ENCODE measurements around the gene MYPN. TPM values are rescaled to one million over a fixed set of nuclear protein-coding genes. Genes with fewer than 3 reads are reported as not detected.
"Not testable (repeated sequence)": the region's sequence is repeated elsewhere in the genome, so short reads cannot be mapped to it uniquely, and the experiment has no call there.

Gene MYPN
- total and polyA plus RNA-seq, 11 donors = 33.4 to 240 (median 152) TPM

DNA sequence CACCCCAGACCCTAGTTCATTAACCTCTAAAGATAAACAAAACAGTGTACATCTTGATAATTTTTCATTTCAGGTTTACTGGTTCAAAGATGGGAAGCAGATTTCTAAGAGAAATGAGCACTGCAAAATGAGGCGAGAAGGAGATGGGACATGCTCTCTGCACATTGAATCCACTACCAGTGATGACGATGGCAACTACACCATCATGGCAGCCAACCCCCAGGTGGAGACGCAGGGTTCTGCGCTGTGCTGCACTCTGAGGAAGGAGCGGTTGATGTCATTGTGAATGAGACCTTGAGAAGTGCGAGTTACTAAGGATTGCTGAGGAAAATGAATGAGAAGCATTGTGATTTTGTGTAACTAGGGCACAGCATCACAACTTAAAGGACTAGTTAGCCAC lies 85.0 kb downstream of the MYPN start:
- Histone ChIP-seq H3K9me3 (no peaks in the 10 kb centered on the region), H3K4me3 (no peak overlapping the region), H3K27me3 (peaks cover 0 to 5% (median 0%) of the 10 kb centered on the region in 9 donors), H3K27ac (no peak overlapping the region), H3K4me1 (peaks cover 0 to 6% (median 0%) of the 10 kb centered on the region in 12 donors), H3K36me3 (peaks cover 0 to 79% (median 18%) of the 10 kb centered on the region in 9 donors)
- ATAC-seq (no peak), DNase-seq (no peak)
- WGBS, 4 donors = 83 to 91% (median 87%) methylated on average over 6 of the region's 6 CpGs
- TF ChIP-seq, protein P1, sequence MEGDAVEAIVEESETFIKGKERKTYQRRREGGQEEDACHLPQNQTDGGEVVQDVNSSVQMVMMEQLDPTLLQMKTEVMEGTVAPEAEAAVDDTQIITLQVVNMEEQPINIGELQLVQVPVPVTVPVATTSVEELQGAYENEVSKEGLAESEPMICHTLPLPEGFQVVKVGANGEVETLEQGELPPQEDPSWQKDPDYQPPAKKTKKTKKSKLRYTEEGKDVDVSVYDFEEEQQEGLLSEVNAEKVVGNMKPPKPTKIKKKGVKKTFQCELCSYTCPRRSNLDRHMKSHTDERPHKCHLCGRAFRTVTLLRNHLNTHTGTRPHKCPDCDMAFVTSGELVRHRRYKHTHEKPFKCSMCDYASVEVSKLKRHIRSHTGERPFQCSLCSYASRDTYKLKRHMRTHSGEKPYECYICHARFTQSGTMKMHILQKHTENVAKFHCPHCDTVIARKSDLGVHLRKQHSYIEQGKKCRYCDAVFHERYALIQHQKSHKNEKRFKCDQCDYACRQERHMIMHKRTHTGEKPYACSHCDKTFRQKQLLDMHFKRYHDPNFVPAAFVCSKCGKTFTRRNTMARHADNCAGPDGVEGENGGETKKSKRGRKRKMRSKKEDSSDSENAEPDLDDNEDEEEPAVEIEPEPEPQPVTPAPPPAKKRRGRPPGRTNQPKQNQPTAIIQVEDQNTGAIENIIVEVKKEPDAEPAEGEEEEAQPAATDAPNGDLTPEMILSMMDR (IDR thresholded peaks at IDR 0.05) = no peak
- TF ChIP-seq POLR2A (IDR thresholded peaks at IDR 0.05) = no peak
- intact Hi-C loops (cut with DNase I) = no loop called here

DNA sequence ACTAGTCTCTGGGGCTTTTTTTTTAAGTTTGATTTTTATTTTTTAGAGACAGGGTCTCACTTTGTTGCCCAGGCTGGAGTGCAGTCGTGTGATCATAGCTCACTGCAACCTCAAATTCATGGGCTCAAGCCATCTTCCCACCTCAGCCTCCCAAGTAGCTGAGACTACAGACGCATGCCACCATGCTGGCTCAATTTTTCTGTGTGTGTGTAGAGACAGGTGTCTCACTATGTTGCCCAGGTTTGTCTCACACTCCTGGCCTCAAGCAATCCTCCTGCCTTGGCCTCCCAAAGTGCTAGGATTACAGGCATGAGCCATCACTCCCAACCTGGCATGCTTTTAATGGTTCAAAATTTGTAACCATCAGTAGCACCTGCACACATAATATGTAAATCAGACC lies 86.5 kb downstream of the MYPN start:
- peaks cover 0 to 79% (median 27%) of the 10 kb centered on the region in 9 donors for H3K36me3 ChIP-seq
- intact Hi-C loops (cut with DNase I); H3K27me3 ChIP-seq; H3K9me3 ChIP-seq; H3K4me1 ChIP-seq; ATAC-seq; H3K27ac ChIP-seq; DNase-seq; H3K4me3 ChIP-seq: not testable (repeated sequence)
- WGBS, 4 donors = 81 to 88% (median 87%) methylated on average over 2 of the region's 2 CpGs

DNA sequence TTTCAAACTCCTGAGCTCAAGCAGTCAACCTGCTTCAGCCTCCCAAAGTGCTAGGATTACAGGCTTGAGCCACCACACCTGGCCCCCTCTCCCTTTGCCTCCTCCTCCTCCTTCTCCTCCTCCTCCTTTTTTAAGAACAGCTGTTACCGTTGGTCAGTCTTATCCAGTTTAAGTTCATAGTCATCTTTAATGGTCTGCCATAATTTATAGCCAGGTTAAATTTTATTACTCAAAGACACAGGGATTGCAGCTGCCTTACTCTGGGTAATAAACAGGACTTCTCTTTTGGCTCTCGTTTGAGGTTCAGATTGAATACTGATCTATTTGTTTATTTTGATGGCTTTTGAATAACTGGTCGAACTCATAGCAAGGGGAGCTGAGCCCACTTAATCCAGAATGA lies 87.4 kb downstream of the MYPN start:
- Histone ChIP-seq H3K4me3 (no peak overlapping the region), H3K9me3 (no peaks in the 10 kb centered on the region), H3K27me3 (peaks cover 0 to 7% (median 0%) of the 10 kb centered on the region in 9 donors), H3K4me1 (peaks cover 0 to 6% (median 0%) of the 10 kb centered on the region in 12 donors), H3K36me3 (peaks cover 0 to 85% (median 29%) of the 10 kb centered on the region in 9 donors), H3K27ac (no peak overlapping the region)
- WGBS, 4 donors = 65 to 69% (median 68%) methylated on average over 3 of the region's 3 CpGs
- intact Hi-C loops (cut with DNase I) = no loop called here
- DNase-seq (no peak), ATAC-seq (no peak)
- TF ChIP-seq, protein P1 (IDR thresholded peaks at IDR 0.05) = no peak
- TF ChIP-seq POLR2A (IDR thresholded peaks at IDR 0.05) = no peak

DNA sequence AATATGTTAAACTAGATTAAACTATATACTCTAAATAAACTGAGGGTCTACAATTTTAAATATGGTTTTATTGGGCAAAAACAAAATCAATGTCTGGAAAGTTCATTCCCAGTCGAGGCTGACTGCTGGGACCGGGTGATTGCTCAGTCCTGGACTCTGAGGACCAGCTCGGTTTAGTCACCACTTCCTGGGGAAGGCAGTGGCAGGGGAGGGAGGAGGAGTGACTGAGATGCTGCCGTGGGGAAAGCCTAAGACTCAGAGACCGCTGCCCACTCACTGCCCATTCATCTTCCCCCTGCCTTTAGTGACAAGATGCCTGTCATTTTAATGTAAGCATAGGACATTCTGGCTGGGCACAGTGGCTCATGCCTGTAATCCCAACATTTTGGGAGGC lies 93.7 kb downstream of the MYPN start:
- peaks cover 0 to 7% (median 0%) of the 10 kb centered on the region in 9 donors for H3K27me3 ChIP-seq
- no peak overlapping the region for H3K27ac ChIP-seq
- ATAC-seq (peak in 2 of 4 donors; percentile 30 to 58), DNase-seq (no peak)
- no peak for TF ChIP-seq POLR2A (IDR thresholded peaks at IDR 0.05)
- TF ChIP-seq, protein P1 (IDR thresholded peaks at IDR 0.05) = no peak
- 36 to 46% (median 40%) methylated on average over 5 of the region's 5 CpGs for WGBS, 4 donors
- intact Hi-C loops (cut with DNase I) = no loop called here
- H3K4me3 ChIP-seq = no peak overlapping the region
- H3K9me3 ChIP-seq = no peaks in the 10 kb centered on the region
- peaks cover 0 to 84% (median 29%) of the 10 kb centered on the region in 9 donors for H3K36me3 ChIP-seq
- peaks cover 0 to 6% (median 0%) of the 10 kb centered on the region in 12 donors for H3K4me1 ChIP-seq

GRCh38 chr10:68208424-68209042 lies 99.2 kb downstream of the MYPN start:
- TF ChIP-seq POLR2A (IDR thresholded peaks at IDR 0.05) = no peak
- TF ChIP-seq, protein P1 (IDR thresholded peaks at IDR 0.05) = peak in 5 of 12 donors; percentile 7 to 35 (median 17)
- ATAC-seq (peak in 1 of 4 donors; percentile 31), DNase-seq (no peak)
- intact Hi-C loops (cut with DNase I) = no loop called here
- H3K4me1 ChIP-seq = no peaks in the 10 kb centered on the region
- H3K27me3 ChIP-seq = no peaks in the 10 kb centered on the region
- WGBS, 4 donors = 49 to 56% (median 52%) methylated on average over 10 of the region's 10 CpGs
- H3K9me3 ChIP-seq = no peaks in the 10 kb centered on the region
- H3K27ac ChIP-seq = no peak overlapping the region
- no peak overlapping the region for H3K4me3 ChIP-seq
- H3K36me3 ChIP-seq = peaks cover 0 to 77% (median 27%) of the 10 kb centered on the region in 9 donors
